VCaP (cell line): ENCODE results near the gene CYB5D1.

Experiments used
- H3K27ac ChIP-seq: fragments of 450-650 bp; 2 replicates; pipeline ENCODE4 v1.5.1; 2017
- CTCF ChIP-seq: fragments of 450-650 bp; conservative IDR thresholded peaks from 2 replicates; pipeline ENCODE4 v1.5.1; 2017; ENCODE audit warnings: mild to moderate bottlenecking, moderate library complexity

The CYB5D1 gene

GRCh38 chr17:7897090-7897489, 39.3 kb downstream of the CYB5D1 start:
- TF ChIP-seq CTCF, result no peak
- no peak overlapping the region for H3K27ac ChIP-seq

GRCh38 chr17:7897773-7898172, 40.0 kb downstream of the CYB5D1 start:
- H3K27ac ChIP-seq, result no peak overlapping the region
- peak; percentile 37 for TF ChIP-seq CTCF

GRCh38 chr17:7903154-7904103, 45.6 kb downstream of the CYB5D1 start:
- H3K27ac ChIP-seq, result no peak overlapping the region
- TF ChIP-seq CTCF, result no peak

GRCh38 chr17:7909089-7909488, 51.3 kb downstream of the CYB5D1 start:
- TF ChIP-seq CTCF, result no peak
- H3K27ac ChIP-seq, result no peak overlapping the region

GRCh38 chr17:7910281-7910680, 52.5 kb downstream of the CYB5D1 start:
- no peak for TF ChIP-seq CTCF
- no peak overlapping the region for H3K27ac ChIP-seq

GRCh38 chr17:7910711-7911110, 52.9 kb downstream of the CYB5D1 start:
- TF ChIP-seq CTCF, result no peak
- no peak overlapping the region for H3K27ac ChIP-seq

GRCh38 chr17:7911116-7911515, 53.3 kb downstream of the CYB5D1 start:
- no peak overlapping the region for H3K27ac ChIP-seq
- no peak for TF ChIP-seq CTCF
